Gastrocnemius medialis (tissue), 4 donors: ENCODE measurements around the gene ERF. TPM values are rescaled to one million over a fixed set of nuclear protein-coding genes. Genes with fewer than 3 reads are reported as not detected.

Experiments
- ATAC-seq, 2 donors: fragments of 150-250 bp; one replicate each; pipeline ENCODE4 v1.9.1; 2016
- DNase-seq, 2 donors: peaks; one replicate each; pipeline ENCODE4 v3.0.0-alpha.2; 2019
- H3K27ac ChIP-seq, 4 donors: fragments of 200-600 bp; sonication (generic); 1 replicate in 1 of 4; 2 replicates in 3 of 4; pipeline ENCODE4 v1.5.1; 2016 to 2018; ENCODE audit warnings: mild to moderate bottlenecking in 2 of 4, moderate library complexity in 1 of 4
- H3K27me3 ChIP-seq, 3 donors: fragments of 200-600 bp; sonication (generic) in 2 of 3; 1 replicate in 1 of 3; 2 replicates in 2 of 3; pipeline versions ENCODE4 v1.5.1 to v1.6.0; 2016 to 2019; ENCODE audit warnings: mild to moderate bottlenecking in 1 of 3, moderate library complexity in 1 of 3
- H3K36me3 ChIP-seq, 2 donors: fragments of 200-600 bp; sonication (generic) in 1 of 2; one replicate each; pipeline ENCODE4 v1.5.1; 2017 to 2018
- H3K4me1 ChIP-seq, 2 donors: fragments of 200-600 bp; sonication (generic) in 1 of 2; one replicate each; pipeline ENCODE4 v1.5.1; 2016 to 2017; ENCODE audit warnings: mild to moderate bottlenecking in 2 of 2
- H3K4me3 ChIP-seq, 4 donors: fragments of 200-600 bp; sonication (generic) in 3 of 4; 1 replicate in 1 of 4; 2 replicates in 3 of 4; pipeline ENCODE4 v1.5.1; 2016 to 2019; ENCODE audit warnings: mild to moderate bottlenecking in 2 of 4
- H3K9me3 ChIP-seq, 3 donors: fragments of 200-600 bp; sonication (generic) in 2 of 3; 1 replicate in 1 of 3; 2 replicates in 2 of 3; pipeline ENCODE4 v1.5.1; 2016 to 2019
- POLR2A ChIP-seq, 2 donors: fragments of 450-650 bp; IDR thresholded peaks; one replicate each; pipeline ENCODE4 v1.6.1; 2017; ENCODE audit warnings: antibody characterized with exemption in 2 of 2, mild to moderate bottlenecking in 2 of 2, moderate library complexity in 2 of 2
- in situ Hi-C, 4 donors: fragments of 200-750 bp; cut with MboI; loops; one replicate each; pipeline versions ENCODE4 v1.15.0 to v1.8.0; 2017; ENCODE audit warnings: low sequenced_read_pairs in 4 of 4
- intact Hi-C: fragments of 100-400 bp; cut with DNase I; formaldehyde crosslinking; loops from one replicate; pipeline ENCODE4 v1.15.1; 2023; ENCODE audit warnings: low total_unique reads
- total RNA-seq, 4 donors: library from RNA; depleted of rRNA; stranded (reverse); fragments of >200 nt; gene quantifications; one replicate each; pipeline versions ENCODE4 v1.1.0 to v1.2.3, GENCODE V29; 2016
- TF ChIP-seq, protein P1 (sequence below), 5 experiments: fragments of 450-650 bp in 3 of 5; fragments of 200-600 bp in 2 of 5; sonication (generic) in 2 of 5; IDR thresholded peaks in 4 of 5; conservative IDR thresholded peaks in 1 of 5; 1 replicate in 4 of 5; 2 replicates in 1 of 5; pipeline ENCODE4 v1.5.1; 2016 to 2019; ENCODE audit warnings: antibody characterized with exemption in 5 of 5, mild to moderate bottlenecking in 3 of 5, moderate library complexity in 3 of 5

Gene ERF
- total RNA-seq, 4 donors from 2014 or later: 14.0 to 26.7 (median 14.8) TPM

DNA sequence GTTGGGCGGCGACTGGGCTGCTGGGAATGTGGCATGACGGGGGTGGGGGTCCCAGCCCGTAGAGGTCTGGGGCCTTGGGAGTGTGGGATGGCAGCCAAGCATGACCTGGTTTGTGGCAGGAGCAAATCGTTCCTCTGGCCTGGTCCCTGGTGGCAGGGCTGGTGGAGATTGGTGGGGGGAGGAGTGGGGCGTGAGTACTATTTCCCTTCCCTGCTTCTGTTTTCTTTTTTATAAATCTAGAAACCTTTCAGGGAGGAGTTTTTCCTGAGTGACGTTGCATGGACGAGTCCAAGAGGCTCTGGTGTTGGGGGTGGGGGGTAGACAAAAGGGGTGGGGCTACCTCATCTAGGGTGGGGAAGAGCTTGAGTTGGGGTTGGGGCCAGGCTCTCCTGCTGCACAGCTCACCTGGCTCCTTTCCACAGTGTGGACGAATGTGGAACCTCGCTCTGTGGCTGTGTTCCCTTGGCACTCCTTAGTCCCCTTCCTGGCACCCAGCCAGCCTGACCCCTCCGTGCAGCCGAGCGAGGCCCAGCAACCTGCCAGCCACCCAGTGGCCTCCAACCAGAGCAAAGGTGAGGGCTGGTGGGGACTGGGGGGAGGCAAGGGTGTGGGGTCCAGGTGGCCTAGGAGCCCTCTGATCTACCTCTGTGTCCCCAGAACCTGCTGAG lies 31.6 kb upstream of the ERF start:
- no peak for ATAC-seq
- H3K4me1 ChIP-seq: peaks cover 40 to 43% of the 10 kb centered on the region in 2 donors
- H3K27me3 ChIP-seq: no peaks in the 10 kb centered on the region
- peak overlapping the region; percentile 81 to 95 (median 87) for H3K27ac ChIP-seq
- in situ Hi-C loops (loop anchor here in 1 of 4 donors (5.0 kb wide), 1 partner anchor 44 kb away; the partner anchor contains the start of gene GSK3A), intact Hi-C loops (no loop called here)
- TF ChIP-seq, protein P1, sequence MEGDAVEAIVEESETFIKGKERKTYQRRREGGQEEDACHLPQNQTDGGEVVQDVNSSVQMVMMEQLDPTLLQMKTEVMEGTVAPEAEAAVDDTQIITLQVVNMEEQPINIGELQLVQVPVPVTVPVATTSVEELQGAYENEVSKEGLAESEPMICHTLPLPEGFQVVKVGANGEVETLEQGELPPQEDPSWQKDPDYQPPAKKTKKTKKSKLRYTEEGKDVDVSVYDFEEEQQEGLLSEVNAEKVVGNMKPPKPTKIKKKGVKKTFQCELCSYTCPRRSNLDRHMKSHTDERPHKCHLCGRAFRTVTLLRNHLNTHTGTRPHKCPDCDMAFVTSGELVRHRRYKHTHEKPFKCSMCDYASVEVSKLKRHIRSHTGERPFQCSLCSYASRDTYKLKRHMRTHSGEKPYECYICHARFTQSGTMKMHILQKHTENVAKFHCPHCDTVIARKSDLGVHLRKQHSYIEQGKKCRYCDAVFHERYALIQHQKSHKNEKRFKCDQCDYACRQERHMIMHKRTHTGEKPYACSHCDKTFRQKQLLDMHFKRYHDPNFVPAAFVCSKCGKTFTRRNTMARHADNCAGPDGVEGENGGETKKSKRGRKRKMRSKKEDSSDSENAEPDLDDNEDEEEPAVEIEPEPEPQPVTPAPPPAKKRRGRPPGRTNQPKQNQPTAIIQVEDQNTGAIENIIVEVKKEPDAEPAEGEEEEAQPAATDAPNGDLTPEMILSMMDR (IDR thresholded peaks at IDR 0.05 in 4 of 5, conservative IDR thresholded peaks at IDR 0.05 in 1 of 5): no peak
- peak in 1 of 2 donors; percentile 12 for TF ChIP-seq POLR2A (IDR thresholded peaks at IDR 0.05)
- H3K9me3 ChIP-seq: no peaks in the 10 kb centered on the region
- H3K4me3 ChIP-seq: peak overlapping the region in 1 of 4 donors; percentile 76
- no peak for DNase-seq
- H3K36me3 ChIP-seq: peaks cover 0 to 47% of the 10 kb centered on the region in 2 donors

DNA sequence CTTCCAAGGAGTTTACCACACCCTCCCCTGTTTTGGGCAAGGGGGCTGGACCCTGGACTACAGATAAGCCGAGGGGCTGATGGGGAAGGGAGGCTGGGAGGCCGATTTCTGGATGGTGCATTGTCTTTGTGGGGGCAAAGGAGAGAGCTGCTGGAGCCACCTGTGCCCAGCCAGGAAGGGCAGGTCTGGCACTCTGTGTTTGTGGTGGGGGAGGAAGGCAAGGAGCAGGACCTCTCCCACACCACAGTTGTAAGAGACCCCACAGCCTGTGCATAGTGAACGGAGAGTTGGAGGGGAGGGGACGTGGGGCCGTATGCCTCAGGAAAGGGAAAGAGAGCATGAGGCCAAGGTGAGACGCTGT lies 31.0 kb upstream of the ERF start:
- DNase-seq: no peak
- peaks cover 45 to 48% of the 10 kb centered on the region in 2 donors for H3K4me1 ChIP-seq
- H3K4me3 ChIP-seq: peak overlapping the region in 2 of 4 donors; percentile 4 to 76
- no peaks in the 10 kb centered on the region for H3K27me3 ChIP-seq
- intact Hi-C loops (no loop called here), in situ Hi-C loops (loop anchor here in 1 of 4 donors (5.0 kb wide), 1 partner anchor 44 kb away; the partner anchor contains the start of gene GSK3A)
- H3K36me3 ChIP-seq: peaks cover 0 to 42% of the 10 kb centered on the region in 2 donors
- peak overlapping the region; percentile 81 to 95 (median 87) for H3K27ac ChIP-seq
- H3K9me3 ChIP-seq: no peaks in the 10 kb centered on the region
- no peak for ATAC-seq
- TF ChIP-seq, protein P1 (IDR thresholded peaks at IDR 0.05 in 4 of 5, conservative IDR thresholded peaks at IDR 0.05 in 1 of 5): no peak
- no peak for TF ChIP-seq POLR2A (IDR thresholded peaks at IDR 0.05)

DNA sequence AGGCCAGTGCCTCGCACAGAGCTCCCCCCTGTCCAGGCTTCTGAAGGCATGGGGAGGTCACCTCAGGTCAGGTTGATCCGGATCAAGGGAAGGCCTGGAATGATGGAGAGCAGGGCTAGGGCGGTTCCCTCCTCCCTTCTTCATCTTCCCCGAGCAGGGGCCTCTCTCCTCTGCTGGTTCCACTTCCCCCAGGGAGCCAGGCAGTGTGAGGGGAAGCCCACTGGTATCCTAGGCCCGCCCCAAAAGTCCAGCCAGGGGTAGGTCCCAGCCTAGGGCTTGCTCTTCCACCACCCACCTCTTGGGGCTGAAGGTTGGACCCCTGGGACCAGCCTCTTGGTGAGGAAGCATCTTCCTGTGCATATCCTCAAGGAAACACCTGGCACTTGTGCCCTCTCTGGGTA lies 30.6 kb upstream of the ERF start:
- peak overlapping the region; percentile 81 to 95 (median 87) for H3K27ac ChIP-seq
- no peak for TF ChIP-seq POLR2A (IDR thresholded peaks at IDR 0.05)
- TF ChIP-seq, protein P1 (IDR thresholded peaks at IDR 0.05 in 4 of 5, conservative IDR thresholded peaks at IDR 0.05 in 1 of 5): no peak
- ATAC-seq (no peak), DNase-seq (no peak)
- H3K4me3 ChIP-seq: peak overlapping the region in 3 of 4 donors; percentile 4 to 76 (median 69)
- H3K36me3 ChIP-seq: peaks cover 0 to 38% of the 10 kb centered on the region in 2 donors
- peaks cover 45 to 52% of the 10 kb centered on the region in 2 donors for H3K4me1 ChIP-seq
- intact Hi-C loops: no loop called here
- in situ Hi-C loops: loop anchor here in 1 of 4 donors (5.0 kb wide), 1 partner anchor 43 kb away; the partner anchor contains the start of gene GSK3A
- H3K27me3 ChIP-seq: no peaks in the 10 kb centered on the region
- no peaks in the 10 kb centered on the region for H3K9me3 ChIP-seq

DNA sequence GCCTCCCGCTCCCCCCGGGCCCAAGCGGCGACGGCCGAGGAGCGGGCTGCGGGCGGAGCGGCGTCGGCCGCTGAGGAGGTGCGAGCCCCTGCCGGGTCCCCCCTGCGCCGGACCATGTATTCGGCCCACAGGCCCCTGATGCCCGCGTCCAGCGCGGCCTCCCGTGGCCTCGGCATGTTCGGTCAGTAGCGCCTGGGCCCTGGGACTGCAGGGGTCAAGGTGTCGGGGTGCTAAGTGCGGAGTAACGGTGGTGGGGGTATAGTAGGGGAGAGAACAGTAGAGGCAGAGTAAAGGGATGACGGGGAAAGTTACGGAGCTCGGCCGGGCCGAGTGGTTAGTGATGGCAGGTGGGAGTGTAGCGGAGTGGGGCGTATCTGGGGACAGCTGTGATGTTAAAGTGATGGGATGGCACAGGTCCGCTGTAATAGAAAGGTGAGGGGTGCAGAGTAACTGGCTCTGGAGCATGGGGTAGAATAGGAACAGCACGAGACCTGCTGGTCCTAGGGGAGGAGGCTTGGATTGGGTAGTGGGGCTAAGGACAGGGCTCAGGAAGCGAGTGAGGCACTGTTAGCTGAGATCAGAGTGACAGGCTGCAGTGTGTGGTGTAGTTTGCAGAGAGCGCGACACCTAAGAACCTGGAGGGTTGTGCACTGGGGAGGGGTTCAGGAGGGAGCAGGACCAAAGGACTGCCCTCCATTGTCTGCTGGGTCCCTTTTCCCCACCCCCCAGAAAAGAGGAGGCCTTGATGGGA lies 29.8 kb upstream of the ERF start:
- intact Hi-C loops (loop anchor here (1.0 kb wide), 3 partner anchors 18 to 41 kb away; partner anchors contain the start of genes MEGF8, PAFAH1B3 and PRR19), in situ Hi-C loops (loop anchor here in 1 of 4 donors (5.0 kb wide), 1 partner anchor 42 kb away; the partner anchor contains the start of gene GSK3A)
- peak overlapping the region; percentile 54 to 85 (median 72) for H3K4me3 ChIP-seq
- no peaks in the 10 kb centered on the region for H3K9me3 ChIP-seq
- H3K27me3 ChIP-seq: no peaks in the 10 kb centered on the region
- ATAC-seq (no peak), DNase-seq (no peak)
- peak overlapping the region; percentile 81 to 95 (median 87) for H3K27ac ChIP-seq
- H3K36me3 ChIP-seq: peaks cover 0 to 30% of the 10 kb centered on the region in 2 donors
- TF ChIP-seq, protein P1 (IDR thresholded peaks at IDR 0.05 in 4 of 5, conservative IDR thresholded peaks at IDR 0.05 in 1 of 5): no peak
- no peak for TF ChIP-seq POLR2A (IDR thresholded peaks at IDR 0.05)
- H3K4me1 ChIP-seq: peaks cover 45 to 52% of the 10 kb centered on the region in 2 donors
